Measurements from ENCODE around the gene ZNF771.
A peak's percentile ranks its signal among the peaks of the same experiment; 100 is the strongest.

ZNF771 gene

GRCh38 chr16:30407804-30408534 is 563 bp downstream of the ZNF771 start:
- Histone ChIP-seq H3K36me3 (ENCODE audit: low read length) (0 out of 2 replicates have a peak, but pooled peaks cover under 1% of the 10 kb centered on the region), H3K4me2 (ENCODE audit: low read depth, low read length, poor library complexity, severe bottlenecking) (peak overlapping the region; percentile 75), H3K9ac (ENCODE audit: low read length) (peak overlapping the region; percentile 72), H4K20me1 (ENCODE audit: low read depth, low read length) (no peaks in the 10 kb centered on the region), H3K9me2 (replicated peaks; ENCODE audit: insufficient read depth, low read length) (no peaks in the 10 kb centered on the region), H2AFZ (ENCODE audit: low read depth, low read length, severe bottlenecking) (peak overlapping the region; percentile 13), H3K79me2 (ENCODE audit: insufficient read depth, low read length) (no peaks in the 10 kb centered on the region), H3K27ac (ENCODE audit: low read depth, low read length) (peak overlapping the region; percentile 73), H3K27me3 (ENCODE audit: low read length) (no peaks in the 10 kb centered on the region), H3K4me3 (ENCODE audit: insufficient read depth, low read length, poor library complexity, severe bottlenecking) (peak overlapping the region; percentile 96), H3F3A (ENCODE audit: insufficient read depth) (peaks cover 19% of the 10 kb centered on the region), H3K9me3 (ENCODE audit: insufficient read depth, low read length) (no peaks in the 10 kb centered on the region)
- TF ChIP-seq EZH2phosphoT487 (conservative IDR thresholded peaks at IDR 0.05; ENCODE audit: low read length) (no peak), CTCF (IDR thresholded peaks at IDR 0.05; ENCODE audit: insufficient read depth, low read length, poor library complexity, severe bottlenecking) (no peak)

GRCh38 chr16:30409125-30410060 is 2.0 kb downstream of the ZNF771 start:
- Histone ChIP-seq H3K9ac (ENCODE audit: low read length) (peak overlapping the region; percentile 72), H4K20me1 (ENCODE audit: low read depth, low read length) (no peaks in the 10 kb centered on the region), H3K9me2 (replicated peaks; ENCODE audit: insufficient read depth, low read length) (no peaks in the 10 kb centered on the region), H3K36me3 (ENCODE audit: low read length) (peaks cover 3% of the 10 kb centered on the region; the same call in 1 of the 2 replicates), H3K4me3 (ENCODE audit: insufficient read depth, low read length, poor library complexity, severe bottlenecking) (peak overlapping the region; percentile 26), H3K4me2 (ENCODE audit: low read depth, low read length, poor library complexity, severe bottlenecking) (peak overlapping the region; percentile 75), H3K27ac (ENCODE audit: low read depth, low read length) (peak overlapping the region; percentile 73), H3K9me3 (ENCODE audit: insufficient read depth, low read length) (no peaks in the 10 kb centered on the region), H3F3A (ENCODE audit: insufficient read depth) (peaks cover 23% of the 10 kb centered on the region), H2AFZ (ENCODE audit: low read depth, low read length, severe bottlenecking) (no peak overlapping the region), H3K27me3 (ENCODE audit: low read length) (no peaks in the 10 kb centered on the region), H3K79me2 (ENCODE audit: insufficient read depth, low read length) (0 out of 2 replicates have a peak, but pooled peaks cover 4% of the 10 kb centered on the region)
- TF ChIP-seq EZH2phosphoT487 (conservative IDR thresholded peaks at IDR 0.05; ENCODE audit: low read length): no peak
- peak; percentile 92 for TF ChIP-seq CTCF (IDR thresholded peaks at IDR 0.05; ENCODE audit: insufficient read depth, low read length, poor library complexity, severe bottlenecking)

- Histone ChIP-seq H3K4me3 (ENCODE audit: insufficient read depth, low read length, poor library complexity, severe bottlenecking) (no peak overlapping the region), H3K4me2 (ENCODE audit: low read depth, low read length, poor library complexity, severe bottlenecking) (no peak overlapping the region), H3K36me3 (ENCODE audit: low read length) (peaks cover 3% of the 10 kb centered on the region; the same call in 1 of the 2 replicates), H3K9me2 (replicated peaks; ENCODE audit: insufficient read depth, low read length) (no peaks in the 10 kb centered on the region), H4K20me1 (ENCODE audit: low read depth, low read length) (no peaks in the 10 kb centered on the region), H3K9ac (ENCODE audit: low read length) (no peak overlapping the region), H2AFZ (ENCODE audit: low read depth, low read length, severe bottlenecking) (no peak overlapping the region), H3K9me3 (ENCODE audit: insufficient read depth, low read length) (no peaks in the 10 kb centered on the region), H3K79me2 (ENCODE audit: insufficient read depth, low read length) (0 out of 2 replicates have a peak, but pooled peaks cover 4% of the 10 kb centered on the region), H3K27me3 (ENCODE audit: low read length) (no peaks in the 10 kb centered on the region), H3F3A (ENCODE audit: insufficient read depth) (peaks cover 28% of the 10 kb centered on the region), H3K27ac (ENCODE audit: low read depth, low read length) (no peak overlapping the region)
- TF ChIP-seq EZH2phosphoT487 (conservative IDR thresholded peaks at IDR 0.05; ENCODE audit: low read length): no peak
- TF ChIP-seq CTCF (IDR thresholded peaks at IDR 0.05; ENCODE audit: insufficient read depth, low read length, poor library complexity, severe bottlenecking): no peak
These were observed 5.9 kb downstream of the ZNF771 start for GRCh38 chr16:30413112-30413806.

Data from SU-DHL-6 (cell line).